Effector CD8-positive, alpha-beta T cell (primary cell): ENCODE measurements around the gene GET3.

Source experiments
- DNase-seq: peaks from one replicate; lab custom pipeline; 2025; lab: John Stamatoyannopoulos, UW

GET3 gene

DNA sequence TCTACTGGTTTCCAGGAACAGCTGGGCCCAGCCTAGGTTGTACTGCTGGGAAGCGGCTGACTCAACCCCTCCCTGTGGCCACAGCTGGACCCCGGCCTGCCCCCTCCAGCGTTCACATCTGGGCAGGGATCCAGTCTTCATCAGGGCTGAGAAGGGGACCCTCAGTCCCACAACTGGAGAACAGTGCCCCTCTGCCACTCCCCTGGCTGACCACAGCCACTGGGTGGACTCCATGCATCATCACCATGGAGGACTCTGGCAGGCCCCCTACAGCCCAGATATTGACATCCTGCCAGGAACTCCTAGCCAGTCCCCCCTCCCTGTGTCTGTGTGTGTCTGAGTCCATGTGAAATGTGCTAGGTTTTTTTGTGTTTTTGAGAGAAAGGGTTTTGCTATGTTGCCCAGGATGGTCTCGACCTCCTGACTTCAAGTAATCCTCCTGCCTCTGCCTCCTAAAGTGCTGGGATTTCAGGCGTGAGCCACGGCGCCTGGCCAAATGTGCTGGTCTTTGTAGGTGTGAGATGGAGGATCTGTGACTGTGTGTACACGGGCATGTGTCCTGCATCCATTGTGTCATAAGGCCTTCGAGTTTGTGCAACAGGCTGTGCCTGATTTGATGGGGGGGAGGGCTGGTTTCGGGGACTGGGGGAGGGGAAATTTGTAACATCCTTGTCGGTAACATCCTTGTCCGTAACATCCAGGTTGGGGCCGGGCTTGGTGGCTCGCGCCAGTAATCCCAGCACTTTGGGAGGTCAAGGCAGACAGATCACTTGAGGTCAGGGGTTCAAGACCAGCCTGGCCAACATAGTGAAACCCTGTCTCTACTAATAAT is 42.1 kb downstream of the GET3 start:
- DNase-seq: no peak

DNA sequence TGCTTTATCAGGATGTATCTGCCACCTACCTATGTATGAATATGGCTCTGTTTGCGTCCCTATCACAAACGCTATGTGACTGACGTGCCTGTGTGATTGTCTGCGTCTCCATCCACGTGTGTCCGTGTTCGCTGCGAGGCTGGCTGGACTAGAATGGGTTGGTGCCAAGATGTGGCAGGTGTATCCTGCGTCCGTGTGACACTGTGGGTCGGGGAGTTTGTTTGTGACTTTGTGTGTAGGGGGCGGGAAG is 44.8 kb downstream of the GET3 start:
- DNase-seq: no peak

DNA sequence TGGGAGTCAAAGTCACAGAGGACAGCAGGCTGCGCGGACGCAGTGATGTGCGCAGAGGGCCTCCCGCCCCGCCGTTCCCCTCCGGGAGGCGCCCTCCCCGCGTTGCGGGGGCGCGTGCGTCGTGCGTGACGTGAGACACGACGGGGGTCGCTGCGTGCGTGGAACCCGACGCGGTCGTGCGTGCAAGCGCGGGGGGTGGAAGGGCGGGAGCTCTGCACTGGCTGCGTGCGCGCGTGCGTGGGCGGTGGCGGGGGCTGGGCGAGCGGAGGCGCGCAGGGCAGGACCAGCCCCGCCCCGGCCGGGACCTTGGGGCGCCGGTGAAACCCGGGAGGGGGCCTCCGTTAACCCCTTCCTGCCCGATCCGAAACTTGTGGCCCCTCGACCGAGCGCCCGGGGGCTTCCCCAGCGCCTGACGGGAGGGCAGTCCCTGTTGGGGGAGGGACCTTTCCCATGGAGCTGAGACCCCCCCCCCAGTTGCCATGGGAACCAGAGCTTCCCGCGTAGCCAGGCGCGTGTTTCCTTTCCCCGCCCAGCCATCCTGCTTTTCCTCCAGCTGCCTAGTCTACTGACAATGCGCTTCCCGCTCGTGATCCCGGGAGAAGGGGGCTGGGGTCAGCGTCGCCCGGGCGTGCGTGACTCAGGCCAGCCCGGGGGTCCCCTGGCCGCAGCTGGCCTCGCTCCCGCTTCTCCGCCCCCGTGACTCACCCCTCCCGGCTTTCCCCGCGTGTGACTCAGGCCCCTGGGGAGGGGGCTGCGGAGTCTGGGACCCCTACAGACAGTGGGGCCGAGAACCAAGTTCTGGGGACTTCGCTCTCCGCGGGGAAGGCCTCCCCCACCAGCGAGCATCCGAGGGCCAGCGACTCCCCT is 45.4 kb downstream of the GET3 start:
- peak; percentile 95 for DNase-seq

DNA sequence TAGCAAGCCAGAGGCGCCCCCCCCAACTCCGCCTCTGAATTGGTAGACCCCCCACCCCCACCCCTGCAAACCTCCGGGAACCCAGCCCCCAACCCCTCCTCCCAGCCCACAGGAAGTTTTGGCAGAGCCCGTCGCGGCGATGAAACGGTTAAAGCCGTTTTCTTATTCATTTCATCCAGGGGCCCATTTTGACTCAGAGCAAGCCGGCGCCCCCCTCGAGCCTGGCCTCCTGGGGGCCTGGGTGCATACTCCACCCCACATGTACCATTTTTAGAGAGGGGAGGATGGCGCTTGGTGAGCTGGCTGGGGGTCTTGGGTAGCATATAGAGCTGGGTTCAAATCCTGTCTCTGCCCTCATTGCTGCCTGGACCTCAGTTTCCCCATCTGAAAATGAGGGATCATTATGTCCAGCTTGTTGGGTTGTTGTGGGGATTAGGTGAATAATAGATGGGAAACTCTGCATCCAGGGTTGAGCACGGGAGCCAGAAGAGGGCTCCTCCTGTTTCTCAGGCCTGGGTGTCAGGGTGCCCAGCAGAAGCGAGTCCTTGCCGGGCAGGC is 46.1 kb downstream of the GET3 start:
- peak; percentile 46 for DNase-seq

DNA sequence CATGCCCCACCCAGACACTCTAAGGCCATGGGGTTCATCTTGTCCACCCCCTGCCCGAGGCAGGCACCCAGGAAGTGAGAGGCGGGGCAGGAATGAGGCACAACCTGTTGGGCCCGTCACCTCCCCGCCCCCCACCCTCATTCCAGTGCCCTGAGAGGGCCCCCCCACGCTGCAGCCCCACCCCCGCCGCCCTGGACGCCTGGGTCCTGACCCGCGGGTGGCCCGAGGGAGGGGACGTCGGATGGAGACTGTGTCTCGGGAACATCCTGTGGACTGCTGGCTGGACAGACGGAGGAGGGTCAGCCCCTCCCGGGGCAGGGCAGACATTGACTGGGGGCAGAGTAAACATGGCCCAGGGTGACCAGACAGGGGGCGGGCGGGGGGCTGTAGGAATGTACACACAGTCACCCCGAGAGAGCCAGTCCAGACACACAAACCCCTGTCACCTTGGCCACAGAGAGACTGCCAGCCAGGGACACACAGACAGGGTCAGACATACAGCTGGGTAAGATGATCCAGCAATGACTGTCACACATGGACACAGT is 46.6 kb downstream of the GET3 start:
- no peak for DNase-seq

DNA sequence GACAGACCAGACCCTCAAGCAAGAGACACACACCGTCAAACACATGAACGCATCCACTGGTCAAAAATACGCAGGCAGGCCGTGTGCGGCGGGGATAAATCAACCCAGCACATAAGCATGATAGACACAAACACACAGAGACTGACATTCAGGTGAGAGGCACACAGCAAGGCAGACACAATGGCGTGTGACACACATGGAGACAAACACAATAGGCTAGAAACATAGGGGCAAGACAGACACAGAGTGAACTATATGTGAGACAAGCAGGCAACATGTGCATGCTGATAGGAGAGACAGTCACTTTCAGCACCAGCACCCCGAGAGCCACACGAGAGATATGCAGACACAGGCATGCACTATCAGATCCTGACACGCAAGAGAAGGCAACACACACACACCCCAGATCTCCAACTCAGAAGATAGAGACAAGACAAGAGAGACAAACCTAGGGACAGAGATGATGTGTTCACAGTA is 47.1 kb downstream of the GET3 start:
- DNase-seq: no peak

DNA sequence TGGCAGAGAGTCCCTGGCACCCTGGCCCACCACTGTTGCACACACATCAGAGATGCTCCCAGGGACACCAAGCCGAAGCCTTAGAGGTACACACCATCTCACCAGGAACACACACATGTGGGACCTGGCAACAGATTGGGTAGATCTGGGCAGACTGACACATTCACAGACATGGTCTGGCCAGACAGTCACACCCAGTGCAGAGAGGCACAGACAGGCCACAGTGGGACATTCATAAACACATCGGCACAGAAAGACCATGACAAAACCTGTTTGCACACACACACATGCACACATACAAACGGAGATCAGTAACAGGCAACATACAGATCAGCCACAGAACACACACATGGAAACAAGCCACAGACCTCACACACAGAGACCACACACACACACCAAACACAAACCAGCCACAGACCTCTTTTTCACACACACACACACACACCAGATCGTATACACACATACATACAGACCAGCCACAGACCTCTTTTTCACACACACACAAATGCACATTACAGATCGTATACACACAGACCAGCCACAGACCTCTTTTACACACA is 47.7 kb downstream of the GET3 start:
- no peak for DNase-seq

DNA sequence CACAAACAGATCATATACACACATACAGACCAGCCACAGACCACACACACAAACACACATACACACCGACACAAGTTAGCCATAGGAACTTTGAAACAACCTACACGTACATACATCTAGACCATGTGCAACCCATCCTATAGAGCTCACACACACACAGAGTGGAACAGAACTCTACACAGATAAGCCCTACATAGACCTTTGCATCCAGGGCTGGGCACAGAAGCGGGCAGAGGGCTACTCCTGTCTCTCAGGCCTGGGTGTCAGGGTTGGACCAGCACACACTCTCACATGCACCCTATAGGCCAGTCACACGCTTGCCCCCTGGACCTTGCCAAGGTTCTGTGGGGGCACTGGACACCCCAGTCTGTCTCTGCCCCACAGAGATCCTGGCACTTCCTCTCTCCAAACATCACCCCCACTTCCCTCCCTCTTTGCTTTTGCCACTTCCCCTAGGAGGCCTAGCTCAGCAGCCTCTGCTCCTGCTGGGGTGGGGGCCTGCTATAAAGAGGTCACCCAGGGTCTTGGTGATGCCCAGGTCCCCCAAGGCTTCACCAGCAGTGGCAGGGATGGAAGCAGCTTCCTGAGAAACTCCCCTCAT is 48.2 kb downstream of the GET3 start:
- no peak for DNase-seq

DNA sequence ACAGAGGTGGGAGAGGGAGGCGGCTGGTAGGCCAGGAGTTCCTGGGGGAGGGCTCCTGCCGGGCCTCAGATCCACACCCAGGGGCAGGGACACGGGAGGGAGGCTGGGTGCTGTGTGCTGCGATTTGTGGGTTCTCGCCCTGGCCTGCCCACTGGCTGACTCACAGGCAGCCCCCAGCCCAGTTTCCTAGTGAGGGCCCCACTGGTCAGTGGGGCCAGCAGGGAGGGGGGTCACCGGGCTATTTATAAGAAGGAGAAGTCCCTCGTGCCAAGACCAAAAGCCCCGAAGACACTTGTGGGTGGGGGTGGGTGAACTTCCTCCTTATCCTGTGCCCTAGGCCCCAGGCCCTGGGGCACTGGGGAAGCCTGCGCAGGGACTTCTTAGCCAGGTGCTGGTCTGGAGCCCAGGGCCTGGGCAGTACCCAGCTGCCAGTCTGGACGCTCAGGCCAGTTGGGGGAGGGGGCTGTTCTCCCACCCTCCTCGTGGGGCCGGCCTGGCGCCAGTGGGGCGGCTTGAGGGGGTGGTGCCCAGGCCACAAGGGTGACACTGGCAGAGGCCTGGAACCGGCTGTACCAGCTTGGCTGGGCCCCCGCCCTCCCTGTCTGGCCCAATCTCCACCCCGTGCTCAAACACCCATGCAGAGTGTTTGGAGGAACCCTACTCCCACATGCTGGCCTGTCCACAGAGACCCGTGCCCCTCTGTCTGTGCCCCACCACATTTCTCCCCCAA is 49.0 kb downstream of the GET3 start:
- DNase-seq: no peak

DNA sequence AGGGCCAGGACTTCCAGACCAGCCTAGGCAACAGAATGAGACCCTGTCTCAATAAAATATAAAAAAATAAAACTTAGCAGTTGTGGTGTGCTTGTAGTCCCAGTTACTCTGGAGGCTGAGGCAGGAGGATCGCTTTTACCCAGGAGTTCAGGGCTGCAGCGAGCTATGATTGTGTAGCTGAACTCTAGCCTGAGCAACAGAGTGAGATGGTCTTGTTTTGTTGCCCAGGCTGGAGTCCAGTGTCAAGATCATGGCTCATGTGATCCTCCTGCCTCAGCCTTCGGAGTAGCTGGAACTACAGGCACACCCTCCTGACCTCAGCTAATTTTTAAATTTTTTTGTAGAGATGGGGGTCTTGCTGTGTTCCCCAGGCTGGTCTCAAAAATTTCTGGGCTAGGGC is 49.7 kb downstream of the GET3 start:
- DNase-seq: no peak

DNA sequence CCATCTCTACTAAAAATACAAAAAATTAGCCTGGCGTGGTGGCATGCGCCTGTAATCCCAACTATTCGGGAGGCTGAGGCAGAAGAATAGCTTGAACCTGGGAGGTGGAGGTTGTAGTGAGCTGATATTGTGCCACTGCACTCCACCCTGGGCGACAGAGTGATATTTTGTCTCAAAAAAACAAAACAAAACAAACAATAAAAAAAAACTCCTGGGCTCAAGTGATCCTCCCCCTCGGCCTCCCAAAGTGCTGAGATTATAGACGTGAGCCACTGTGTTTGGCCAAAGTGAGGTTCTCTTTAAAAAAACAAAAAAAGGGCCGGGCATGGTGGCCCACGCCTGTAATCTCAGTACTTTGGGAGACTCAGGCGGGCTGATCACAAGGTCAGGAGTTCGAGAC is 50.2 kb downstream of the GET3 start:
- no peak for DNase-seq

DNA sequence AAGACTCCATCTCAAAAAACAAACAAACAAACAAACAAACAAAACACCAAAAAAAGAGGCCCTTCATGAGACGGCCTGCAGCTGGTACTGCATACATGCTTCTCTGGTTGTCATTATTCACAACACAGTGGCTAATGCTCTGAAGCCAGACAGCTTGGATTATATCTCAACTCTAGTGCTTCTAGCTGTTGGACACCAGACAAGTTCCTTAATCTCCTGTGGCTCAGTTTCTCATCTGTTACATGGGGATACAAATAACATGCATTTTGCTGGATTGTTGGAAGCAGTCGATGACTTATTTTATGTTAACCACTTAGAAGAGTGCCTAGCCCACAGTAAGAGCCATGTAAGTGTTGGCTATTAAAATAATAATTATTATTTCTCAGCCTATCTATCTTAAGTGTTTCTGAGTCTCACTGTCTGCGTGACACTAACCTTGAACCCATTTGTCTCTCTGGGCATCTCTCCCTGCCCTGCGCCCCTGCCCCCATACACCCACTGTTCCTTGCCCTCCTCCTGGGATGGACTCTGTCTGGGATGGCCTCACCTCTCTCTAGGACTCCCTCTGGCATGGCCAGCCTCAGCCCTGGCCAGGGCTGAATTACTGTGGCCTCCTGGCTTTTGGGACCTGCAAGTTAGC is 50.9 kb downstream of the GET3 start:
- DNase-seq: no peak

DNA sequence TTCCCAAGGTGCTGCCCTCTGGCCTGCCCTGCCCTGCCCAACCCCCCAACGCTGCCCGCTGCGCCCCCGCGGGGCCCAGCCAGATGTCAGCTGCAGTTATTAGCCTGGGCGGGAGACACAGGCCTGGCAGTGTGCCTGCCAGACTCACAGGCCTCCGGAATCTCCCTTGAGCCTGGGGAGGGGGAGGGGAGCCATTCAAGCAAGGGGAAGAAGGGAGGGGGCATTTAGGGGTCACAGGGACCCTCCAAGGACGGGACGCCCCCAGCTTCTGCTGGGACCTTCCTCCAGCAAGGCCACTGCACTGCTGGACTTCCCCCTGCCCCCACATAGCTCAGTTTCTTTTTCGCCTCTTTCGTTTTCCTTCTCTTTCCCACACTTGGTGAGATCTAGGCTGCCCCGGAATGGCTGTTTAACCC is 51.4 kb downstream of the GET3 start:
- DNase-seq: peak; percentile 29

DNA sequence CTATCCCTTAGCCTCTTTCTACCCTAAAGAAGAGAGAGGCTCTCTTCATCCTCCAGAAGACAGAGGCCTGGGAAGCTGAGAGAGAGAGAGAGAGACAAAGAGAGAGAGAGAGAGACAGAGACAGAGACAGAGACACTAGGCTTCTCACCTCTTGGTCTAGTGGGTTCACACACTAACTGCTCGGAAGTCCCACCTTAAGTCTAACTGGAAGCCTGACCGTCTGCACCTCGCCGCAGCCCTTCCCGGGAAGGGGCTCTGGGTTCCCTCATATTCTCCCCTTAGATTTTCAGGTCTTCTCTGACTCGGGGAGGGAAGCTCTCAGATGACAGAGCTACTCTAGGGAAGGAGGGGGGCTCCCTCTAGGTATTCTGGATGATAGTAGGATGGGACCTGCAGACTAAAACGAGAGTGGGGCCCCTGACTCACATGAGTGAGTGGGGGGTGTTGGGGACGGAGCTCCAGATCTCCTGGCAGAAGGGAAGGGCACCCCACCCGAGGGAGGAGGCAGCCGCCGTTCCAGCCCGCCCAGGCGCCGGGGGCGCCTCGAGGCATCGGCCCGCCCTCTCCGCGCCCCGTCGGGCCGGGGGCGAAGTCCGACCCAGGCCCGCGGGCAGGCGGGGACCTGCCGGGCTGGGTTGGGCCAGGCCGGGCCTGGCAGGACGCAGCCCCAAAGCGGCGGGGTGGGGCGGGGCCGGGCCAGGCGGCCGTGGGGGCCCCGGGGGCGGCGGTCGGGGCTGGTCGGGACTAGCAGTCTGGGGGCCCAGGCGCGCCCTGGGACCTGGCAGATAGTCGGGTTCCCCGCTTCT is 52.0 kb downstream of the GET3 start:
- peak; percentile 44 for DNase-seq

DNA sequence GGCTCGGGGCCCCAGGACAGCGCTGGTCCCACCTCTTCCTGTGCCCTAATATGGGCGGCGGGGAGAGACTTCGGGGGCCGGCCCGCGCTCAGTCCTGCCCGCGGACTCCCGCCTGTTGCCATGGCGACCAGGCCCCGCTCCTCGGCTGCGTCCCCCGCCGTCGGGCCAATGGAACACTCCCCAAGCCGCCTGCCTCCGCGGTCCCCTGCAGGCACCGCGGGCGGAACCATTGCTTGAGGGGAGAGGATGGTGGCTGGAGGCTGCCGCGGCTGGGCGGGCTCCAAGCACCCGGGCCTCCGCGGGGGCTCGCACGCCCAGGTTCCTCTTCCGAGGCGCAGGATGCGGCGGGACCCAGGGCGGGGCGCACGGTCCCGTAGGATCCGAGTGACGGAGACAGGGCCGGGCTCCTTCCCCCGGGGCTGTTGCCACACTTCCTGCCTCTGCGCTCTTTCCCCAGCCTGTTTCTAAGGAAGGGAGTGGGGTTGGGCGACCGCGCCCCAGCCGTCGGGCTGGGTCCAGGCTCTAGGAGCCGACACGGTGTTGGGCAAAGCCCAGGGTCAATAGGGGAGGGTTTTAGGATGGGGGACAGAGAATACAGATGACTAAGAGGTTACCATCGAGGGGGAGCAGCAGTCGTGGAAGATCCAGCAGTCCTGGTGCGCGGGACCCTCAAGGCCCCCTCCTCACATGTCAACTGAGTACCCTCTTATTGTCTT is 52.8 kb downstream of the GET3 start:
- peak; percentile 78 for DNase-seq

DNA sequence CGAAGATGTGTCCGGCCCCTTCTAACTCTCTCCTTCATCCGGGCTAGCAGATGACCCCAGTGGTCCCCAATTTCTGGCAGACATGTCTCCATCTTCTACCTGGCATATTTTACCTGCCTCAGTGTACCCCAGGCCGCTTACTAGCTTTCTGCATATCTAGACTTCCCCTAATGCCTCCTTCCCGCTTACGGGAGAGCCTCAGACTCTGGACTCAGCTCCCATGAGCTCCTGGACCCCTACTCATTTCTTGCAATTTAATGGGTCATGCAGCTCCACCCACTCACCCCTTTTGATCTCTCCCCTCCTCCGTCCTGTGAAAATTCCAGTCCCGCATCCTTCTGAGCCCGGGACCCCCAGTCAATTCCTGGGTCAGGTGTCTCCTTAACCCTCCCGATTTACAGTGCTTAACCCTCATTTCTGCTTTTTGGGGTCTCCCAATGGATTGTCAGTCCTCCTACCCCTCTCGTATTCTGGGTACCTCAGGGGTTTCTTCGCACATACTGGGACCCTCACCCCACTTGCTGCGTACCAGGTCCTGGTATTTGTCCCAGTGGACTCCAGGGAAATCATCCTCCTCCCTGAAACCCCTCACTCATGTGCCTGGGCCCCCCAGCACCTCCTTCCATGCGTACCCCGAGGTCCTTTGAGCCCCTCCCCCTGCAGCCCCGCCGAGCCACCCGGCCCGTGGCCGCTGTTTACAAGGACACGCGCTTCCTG is 53.5 kb downstream of the GET3 start:
- no peak for DNase-seq

DNA sequence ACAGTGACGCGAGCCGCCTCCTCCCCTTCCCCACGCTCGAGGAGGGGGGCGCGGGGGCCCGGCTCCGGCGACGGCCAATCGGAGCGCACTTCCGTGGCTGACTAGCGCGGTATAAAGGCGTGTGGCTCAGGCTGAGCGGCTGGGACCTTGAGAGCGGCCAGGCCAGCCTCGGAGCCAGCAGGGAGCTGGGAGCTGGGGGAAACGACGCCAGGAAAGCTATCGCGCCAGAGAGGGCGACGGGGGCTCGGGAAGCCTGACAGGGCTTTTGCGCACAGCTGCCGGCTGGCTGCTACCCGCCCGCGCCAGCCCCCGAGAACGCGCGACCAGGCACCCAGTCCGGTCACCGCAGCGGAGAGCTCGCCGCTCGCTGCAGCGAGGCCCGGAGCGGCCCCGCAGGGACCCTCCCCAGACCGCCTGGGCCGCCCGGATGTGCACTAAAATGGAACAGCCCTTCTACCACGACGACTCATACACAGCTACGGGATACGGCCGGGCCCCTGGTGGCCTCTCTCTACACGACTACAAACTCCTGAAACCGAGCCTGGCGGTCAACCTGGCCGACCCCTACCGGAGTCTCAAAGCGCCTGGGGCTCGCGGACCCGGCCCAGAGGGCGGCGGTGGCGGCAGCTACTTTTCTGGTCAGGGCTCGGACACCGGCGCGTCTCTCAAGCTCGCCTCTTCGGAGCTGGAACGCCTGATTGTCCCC is 54.2 kb downstream of the GET3 start, which contains the start of gene JUNB:
TSS of gene JUNB (plus strand) at position 142 of the 706 bp plus-strand sequence. CDS start at position 428, 286 bp downstream.
- peak; percentile 94 for DNase-seq
